DLD1 (cell line): Measurements from ENCODE around the gene ING3.
"Not testable (repeated sequence)": the region's sequence is repeated elsewhere in the genome, so short reads cannot be mapped to it uniquely, and the experiment has no call there.

Experiments used
- in situ Hi-C: cut with HindIII; loops from 2 replicates; pipeline ENCODE4 v1.10.0; 2017; ENCODE audit warnings: low sequenced_read_pairs

ING3 gene

GRCh38 chr7:121001234-121001906, 50.8 kb downstream of the ING3 start:
- in situ Hi-C loops: no loop called here

- in situ Hi-C loops: no loop called here
These were observed 51.6 kb downstream of the ING3 start for GRCh38 chr7:121002048-121002756.

GRCh38 chr7:121002757-121003200, 52.2 kb downstream of the ING3 start:
- in situ Hi-C loops: no loop called here

DNA sequence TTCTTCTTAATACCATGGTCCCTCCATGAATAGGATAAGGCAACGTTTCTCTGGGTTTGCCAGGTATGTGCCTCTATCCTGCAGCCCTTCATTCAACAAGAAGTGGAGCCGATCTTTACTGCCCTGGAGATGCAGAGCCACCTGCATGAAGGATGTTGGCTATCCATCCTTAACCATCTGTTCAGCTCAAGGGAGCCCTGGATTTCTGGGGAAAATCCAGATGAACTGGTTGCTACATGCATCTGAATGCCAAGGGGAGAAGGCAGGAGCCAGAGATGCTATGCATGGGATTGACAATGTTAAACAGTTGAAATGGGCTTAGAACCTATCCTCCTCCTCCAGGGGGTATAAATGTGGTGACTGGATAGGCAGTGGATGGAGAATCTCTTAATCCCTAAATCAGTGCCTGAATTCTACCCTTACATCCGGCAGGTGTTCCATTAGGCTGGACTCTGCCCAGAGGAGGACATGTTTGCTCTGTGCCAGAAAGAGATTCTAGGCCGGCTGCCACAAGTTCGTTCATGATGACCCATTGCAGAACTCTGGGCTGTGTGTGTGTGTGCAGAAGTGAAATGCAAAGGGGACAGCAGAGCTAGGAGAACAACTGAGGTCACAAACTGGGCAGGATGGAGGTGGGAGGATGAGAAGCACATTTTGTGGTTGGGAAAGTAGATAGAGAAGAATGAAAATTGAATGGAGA, 53.6 kb downstream of the ING3 start:
- in situ Hi-C loops: no loop called here

DNA sequence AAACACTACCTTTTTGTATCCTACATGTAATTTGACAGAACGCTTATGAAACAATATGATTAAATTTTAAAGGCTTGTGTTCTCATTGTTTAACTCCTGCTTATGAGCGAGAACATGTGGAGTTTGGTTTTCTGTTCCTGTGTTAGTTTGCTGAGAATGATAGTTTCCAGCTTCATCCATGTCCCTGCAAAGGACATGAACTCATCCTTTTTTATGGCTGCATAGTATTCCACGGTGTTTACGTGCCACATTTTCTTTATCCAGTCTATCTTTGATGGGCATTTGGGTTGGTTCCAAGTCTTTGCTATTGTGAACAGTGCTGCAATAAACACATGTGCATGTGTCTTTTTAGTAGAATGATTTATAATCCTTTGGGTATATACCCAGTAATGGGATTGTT, 54.5 kb downstream of the ING3 start:
- in situ Hi-C loops: not testable (repeated sequence)

DNA sequence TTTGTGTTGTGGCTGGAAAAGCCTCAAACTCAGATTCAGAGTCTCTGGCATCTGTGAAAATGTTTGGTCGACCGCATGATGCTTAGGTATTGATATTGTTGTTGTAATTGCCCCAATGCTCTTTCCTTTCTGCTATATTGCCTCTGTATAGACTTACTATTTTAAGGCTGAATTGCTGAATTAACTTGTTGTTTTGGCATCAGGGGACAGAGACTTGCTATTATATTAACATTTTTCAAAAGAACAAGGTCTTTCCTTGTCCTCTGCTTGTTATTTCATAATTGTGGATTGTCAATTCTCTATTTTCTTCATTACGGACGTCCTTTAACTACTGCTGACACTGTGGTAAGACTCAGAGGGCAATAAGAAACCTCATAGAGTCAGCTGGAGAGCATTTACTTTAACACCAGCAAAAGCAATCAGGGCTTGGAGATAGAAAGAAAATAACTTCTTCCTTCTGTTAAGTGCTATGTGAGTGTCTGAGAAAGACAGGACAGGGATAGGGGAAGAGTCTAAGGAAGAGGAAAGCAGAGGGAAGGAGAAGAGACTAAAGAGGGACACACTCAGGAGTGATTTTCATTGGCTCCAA, 55.5 kb downstream of the ING3 start:
- in situ Hi-C loops: no loop called here

DNA sequence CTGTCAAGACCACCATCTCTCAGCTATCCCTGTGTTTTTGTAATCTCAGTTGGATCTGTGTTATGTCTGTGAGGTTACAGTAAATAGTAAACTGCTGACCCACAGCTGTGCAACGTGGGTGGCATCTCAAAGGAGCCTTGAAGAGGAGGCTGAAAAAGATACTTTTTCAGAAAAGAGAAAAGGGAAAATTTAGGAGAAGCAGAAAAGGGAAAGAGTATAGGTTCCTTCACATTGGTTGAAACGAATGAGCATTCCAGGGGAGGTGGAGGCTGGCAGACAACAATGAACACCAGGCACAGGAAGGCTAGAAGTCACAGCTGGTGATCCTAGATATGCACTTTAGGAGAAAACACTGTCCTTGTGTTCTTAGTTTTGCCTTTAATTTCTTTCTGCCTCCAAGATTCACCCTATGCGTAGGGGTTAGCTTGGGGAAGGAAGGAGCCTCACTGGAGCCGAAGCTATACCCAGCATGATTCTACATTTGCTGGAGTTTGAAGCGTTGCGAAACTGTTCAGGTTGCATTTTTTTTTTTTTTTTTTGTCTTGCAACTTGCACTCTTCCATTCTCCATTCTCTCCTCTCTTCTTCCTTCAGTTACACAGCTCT, 56.2 kb downstream of the ING3 start:
- in situ Hi-C loops: no loop called here

DNA sequence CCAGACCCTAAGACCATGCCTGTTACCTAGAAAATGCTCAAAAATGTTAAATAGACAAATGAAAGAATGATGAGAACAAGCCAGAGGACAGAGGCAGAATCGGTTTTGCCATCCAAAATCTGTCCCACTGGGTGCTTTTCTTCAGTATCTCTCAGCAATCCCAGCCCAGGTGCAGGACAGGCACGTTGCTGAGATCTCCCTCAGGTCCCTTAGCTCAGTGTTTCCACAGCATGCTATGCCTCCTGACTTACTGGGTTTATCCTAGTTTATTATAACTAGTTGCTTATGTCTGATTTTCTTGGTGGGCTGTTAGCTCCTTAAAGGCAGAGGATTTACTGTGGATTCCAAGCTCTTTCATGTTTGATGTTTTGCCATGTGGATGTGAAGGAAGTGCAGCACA, 58.2 kb downstream of the ING3 start:
- in situ Hi-C loops: no loop called here

GRCh38 chr7:121011401-121011800, 60.8 kb downstream of the ING3 start:
- in situ Hi-C loops: no loop called here

DNA sequence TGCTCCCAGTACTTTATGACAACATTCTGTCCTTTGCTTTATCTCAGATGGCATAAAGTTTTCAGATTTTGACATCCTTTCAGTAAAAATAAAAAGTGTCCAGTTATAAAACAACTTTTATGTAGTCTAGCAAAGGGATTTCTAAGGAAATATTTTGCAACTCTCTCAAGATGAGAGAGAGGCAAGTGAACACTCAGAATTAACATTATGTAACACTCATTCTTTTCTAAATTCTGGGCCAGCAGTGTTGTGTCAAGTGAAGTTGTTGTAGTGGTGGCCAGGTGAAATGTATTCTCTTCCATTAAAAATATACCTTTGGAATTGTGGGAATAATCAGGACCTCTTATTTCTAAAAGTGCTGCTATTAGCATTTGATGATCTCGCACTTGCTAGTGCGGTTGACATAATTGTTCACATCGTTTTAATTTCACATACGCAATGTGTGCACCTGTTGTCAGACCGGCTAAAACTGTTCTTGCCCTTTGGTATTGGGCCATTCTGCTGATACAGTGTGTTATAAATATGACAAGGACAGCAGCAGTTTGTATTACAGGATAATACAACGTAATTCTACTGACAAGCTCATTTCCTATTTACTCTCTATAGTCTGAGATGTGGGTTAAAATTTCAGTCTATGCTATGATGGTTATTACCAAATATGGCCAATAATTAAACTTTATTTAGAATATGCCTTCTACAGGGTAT, 61.7 kb downstream of the ING3 start:
- in situ Hi-C loops: no loop called here

DNA sequence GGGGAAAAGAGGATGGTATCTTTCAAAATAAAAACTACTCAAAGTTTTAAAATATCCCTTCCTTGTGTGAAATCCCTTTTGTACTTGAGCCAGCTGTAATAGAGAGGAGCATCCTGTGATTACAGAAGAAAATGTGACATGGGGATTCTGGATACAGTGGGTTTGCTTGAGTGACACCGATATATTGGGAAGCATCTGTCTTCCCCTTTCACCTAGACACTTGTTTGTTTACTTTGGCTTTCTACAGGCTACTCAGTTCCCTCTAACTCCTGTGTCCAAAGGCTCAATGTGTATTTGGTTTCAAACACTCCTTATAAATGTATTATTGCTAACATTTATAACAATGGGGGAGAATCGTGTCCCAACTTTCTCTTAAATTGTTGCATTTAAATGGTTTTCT, 62.3 kb downstream of the ING3 start:
- in situ Hi-C loops: no loop called here

DNA sequence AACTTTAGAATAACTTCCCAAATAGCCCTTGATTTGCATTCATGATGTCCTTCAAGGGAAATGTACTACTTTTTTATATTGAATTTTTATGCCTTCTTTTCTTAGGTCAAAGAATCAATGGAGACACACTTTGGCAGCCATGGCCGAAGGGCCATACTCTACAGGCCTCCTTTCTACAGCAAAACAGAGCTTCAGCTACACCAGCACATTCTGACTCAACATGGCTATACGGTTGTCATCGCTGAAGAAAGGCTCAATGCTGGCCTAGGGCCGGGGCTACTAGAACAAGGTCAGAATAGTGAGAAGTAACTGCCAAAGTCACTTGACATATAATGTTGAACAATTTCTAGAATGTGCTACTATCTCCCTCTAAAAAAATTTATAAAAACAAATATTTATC, 65.0 kb downstream of the ING3 start:
- in situ Hi-C loops: no loop called here

DNA sequence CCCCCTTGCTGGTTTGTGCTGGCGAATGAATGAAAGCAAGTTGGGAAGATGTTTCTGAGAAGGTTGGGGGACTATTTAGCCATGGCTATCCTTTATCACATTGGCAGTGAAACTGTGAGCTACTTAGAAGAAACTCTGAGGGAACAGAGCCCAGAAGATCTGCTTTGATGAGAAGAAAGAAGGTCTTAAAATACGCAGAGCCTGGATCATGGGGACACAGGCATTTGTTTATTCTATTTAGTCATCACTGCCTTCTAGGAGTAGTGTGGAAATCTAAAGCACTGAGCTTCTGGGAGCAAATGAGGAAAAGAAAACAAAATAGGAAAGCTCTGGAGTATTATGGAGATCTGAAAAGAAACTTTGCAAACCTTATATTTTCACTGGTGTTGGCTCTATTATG, 66.4 kb downstream of the ING3 start:
- in situ Hi-C loops: no loop called here

- in situ Hi-C loops: no loop called here
These were observed 67.0 kb downstream of the ING3 start for GRCh38 chr7:121017586-121017985.

DNA sequence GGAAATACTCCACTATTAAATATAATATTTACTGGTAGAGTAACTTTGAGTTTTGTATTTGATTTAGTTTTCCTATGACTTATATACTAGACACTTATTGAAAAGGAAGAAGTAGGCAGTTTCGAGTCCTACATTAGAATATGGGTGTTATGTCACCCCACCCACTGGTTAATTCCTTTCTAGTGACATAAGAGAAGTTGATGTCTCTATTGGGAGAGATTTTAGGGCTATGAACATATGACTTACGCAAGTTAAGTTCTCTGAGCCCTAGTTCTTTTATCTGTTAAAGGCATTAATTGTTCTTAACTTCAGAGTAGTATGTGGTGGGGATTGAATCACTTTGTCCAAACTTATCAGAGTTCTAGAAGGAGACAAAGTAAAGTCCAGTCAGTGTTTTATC, 68.4 kb downstream of the ING3 start:
- in situ Hi-C loops: no loop called here

- in situ Hi-C loops: no loop called here
These were observed 69.8 kb downstream of the ING3 start for GRCh38 chr7:121020249-121020988.

- in situ Hi-C loops: no loop called here
These were observed 70.7 kb downstream of the ING3 start for GRCh38 chr7:121020989-121021969.

DNA sequence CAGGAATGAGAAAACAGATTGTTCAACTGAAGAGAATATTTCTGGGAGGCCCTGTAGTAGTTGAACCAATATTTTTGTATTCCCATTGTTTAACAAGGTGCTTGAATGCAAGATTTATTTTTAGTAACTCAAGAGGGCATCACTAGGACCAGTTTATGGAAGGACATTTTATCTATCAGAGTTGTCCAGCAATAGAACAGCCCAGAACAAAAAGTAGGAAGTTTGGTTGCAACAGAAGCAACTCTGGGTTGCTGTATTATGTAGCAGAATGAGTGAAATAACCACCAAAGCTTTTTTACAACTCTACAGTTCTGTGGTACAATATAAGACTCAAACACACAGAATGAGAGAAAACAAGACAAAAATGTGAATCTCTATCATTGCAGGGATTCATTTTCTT, 72.6 kb downstream of the ING3 start:
- in situ Hi-C loops: no loop called here
